ENCODE data around the gene GMFB.
"Not testable (repeated sequence)": the region's sequence is repeated elsewhere in the genome, so short reads cannot be mapped to it uniquely, and the experiment has no call there.

GRCh38 chr14:54442961-54443360 is 45.8 kb downstream of the GMFB start:
- not testable (repeated sequence) for TF ChIP-seq CTCF, POLR2AphosphoS5, POLR2A (IDR thresholded peaks at IDR 0.05)

Data from stomach (tissue), 4 donors.